GM23248 (cell line): Measurements from ENCODE around the gene HSBP1L1.

Experiments
- EZH2 ChIP-seq: fragments of 200-600 bp; sonication (generic); IDR thresholded peaks from 2 replicates; pipeline ENCODE4 v1.6.1; 2018; ENCODE audit warnings: antibody characterized with exemption, mild to moderate bottlenecking; ENCODE audit not compliant: insufficient read depth, poor library complexity, severe bottlenecking
- EZH2phosphoT487 ChIP-seq: fragments of 200-600 bp; sonication (generic); IDR thresholded peaks from 2 replicates; pipeline ENCODE4 v1.6.1; 2018; ENCODE audit warnings: antibody characterized with exemption, moderate library complexity, mild to moderate bottlenecking, low read depth; ENCODE audit not compliant: insufficient read depth

- TF ChIP-seq EZH2: no peak
- TF ChIP-seq EZH2phosphoT487: no peak
Observed at GRCh38 chr18:79921984-79922965, 42.2 kb upstream of the HSBP1L1 start.
